ENCODE results near the gene DNAJB12.
"Not testable (repeated sequence)": the region's sequence is repeated elsewhere in the genome, so short reads cannot be mapped to it uniquely, and the experiment has no call there.

The DNAJB12 gene

DNA sequence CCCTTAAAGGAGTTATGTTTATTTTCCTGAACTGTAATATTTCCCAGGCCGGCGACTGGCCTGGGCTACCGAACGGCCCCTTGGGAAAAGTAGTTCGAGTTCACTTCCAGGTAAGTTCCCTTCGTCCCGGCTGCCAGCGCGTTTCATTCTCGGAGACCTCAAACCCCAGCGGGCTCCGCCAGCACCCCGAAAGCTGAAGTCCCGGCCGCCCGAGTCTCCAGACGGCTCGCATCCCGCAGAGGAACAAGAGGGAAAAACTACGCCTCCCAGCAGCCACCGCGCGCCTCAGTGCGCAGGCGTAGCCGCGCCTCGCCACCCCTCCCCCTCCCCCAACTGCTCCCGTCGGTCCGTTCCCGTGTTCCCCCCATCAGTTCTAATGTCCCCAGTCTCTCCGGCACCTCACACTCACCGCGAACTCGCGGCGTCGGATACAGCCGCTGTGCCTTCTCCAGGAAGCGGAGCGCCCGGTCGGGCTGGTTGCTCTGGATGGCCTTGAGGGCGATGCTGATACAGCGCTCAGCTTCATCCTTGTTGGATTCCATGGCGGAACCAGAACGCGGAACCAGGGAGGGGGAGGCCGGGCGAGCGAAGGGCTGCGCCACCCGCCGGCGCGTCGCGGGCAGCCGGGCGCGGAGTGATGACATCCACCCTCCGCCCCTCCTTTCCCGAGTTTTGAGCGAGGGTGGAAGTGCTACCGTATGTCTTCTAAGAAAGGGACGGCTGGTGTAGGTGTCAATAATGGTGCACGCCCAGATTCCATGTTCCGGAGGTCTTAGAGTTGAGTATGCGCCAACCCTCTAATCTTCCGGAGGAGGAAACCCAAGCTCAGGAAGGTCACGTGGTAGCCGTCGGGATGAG is at the start of gene DNAJB12:
DNAJB12 (minus strand) TSS at position 564 of the 858 bp plus-strand sequence; CDS start at position 542, 22 bp downstream.
- peak; percentile 92 for DNase-seq

DNA sequence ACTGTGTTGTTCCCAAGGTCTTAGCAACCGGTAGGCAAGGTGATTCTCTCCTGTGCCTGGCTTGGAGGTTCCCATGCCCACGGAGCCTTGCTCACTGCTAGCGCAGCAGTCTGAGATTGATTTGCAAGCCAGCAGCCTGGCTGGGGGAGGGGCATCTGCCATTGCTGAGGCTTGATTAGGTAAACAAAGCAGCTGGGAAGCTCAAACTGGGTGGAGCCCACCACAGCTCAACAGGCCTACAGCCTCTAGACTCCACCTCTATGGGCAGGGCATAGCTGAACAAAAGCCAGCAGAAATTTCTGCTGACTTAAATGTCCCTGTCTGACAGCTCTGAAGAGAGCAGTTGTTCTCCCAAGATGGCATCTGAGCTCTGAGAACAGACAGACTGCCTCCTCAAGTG is 40.9 kb upstream of the DNAJB12 start:
- DNase-seq: not testable (repeated sequence)

DNA sequence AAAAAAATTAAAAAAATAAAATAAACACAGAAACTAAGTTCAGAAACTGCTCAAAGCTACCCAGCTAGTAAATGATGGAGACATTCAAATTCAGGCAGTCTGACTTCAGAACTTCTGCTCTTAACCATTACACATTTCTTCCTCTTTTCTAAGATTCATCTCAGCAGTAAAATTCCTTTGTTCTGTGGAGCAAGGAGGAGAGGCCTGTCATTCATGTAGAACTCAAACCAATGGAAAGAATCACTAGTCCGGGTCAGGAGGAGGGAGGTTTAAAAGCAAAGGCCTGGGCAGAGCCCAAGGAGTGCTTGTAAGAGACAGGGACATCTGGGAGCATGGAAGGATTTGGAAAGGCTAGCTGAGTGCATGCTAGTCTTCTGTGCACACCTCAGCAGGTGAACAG is 37.9 kb upstream of the DNAJB12 start:
- DNase-seq: no peak

DNA sequence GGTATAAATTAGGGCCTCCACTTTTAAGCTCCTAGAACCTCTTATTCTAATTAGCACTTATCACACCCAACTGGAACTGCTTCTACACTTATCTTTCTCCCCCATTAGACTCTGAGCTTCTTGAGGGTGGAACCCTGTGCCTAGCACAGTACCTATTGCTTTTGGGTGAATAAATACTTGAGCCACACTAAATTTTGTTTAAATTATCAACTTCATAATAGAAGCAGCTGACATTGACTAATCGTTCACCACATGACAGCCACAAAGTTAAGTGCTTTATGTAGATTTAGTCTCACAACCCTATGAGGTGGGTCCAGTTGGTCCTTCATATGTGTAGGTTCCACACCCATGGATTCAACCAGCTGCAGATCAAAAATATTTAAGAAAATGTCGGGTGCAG is 36.0 kb upstream of the DNAJB12 start:
- DNase-seq: no peak

DNA sequence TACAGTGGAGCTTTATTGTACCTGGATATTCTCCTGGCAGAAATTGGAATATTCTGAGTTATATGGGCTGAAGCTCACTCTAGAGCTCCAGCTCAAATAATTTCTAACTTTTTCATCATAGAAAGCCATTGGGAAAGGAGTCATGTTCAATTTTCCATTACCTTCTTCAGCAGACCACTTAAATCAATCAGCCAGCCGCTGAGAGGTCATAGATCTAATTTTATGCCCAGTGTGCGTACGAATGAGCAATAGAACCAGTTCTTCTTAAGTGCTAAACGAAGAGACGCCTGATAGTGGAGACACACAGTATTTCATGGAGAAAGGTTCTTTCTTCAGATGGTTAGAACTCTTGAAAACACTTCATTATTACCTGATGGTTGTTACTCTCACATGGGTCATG is 35.0 kb upstream of the DNAJB12 start:
- DNase-seq: no peak

DNA sequence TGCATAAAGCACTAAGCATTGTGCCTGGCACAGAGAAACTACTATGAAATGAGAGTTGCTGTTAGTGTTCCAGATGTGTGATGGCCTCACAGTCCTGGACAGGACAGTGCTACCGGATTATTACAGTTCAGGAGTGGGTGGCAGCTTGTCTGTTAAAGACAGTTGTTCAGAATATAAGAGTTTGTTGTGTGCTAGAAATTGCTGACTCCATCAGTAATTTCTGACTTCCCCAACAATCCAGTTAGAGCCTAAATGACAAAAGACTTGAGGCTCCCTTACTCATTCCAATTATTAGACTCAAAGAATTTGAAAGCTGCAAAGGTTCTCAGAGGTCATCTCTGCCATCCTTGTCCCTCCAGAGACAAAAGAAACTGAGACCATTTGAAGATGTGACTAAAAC is 34.3 kb upstream of the DNAJB12 start:
- no peak for DNase-seq

DNA sequence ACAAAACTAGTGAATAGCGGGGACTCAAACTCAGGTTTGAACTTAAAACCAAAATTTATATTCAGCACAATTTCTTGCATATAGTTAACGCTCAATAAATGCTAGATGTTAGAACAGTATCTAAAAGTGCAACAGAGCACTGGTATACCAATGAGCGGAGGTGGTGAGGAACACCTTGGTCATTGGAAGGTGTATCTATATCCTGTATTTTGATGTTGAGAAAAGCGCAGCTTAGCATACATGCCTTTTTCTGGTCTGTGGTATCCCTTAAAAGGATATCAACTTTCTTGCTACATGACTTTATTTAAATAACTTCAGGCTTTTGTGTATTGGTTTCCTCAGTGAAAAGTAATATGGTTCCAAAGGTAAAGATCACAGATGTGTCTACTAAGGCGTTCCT is 33.3 kb upstream of the DNAJB12 start:
- no peak for DNase-seq

DNA sequence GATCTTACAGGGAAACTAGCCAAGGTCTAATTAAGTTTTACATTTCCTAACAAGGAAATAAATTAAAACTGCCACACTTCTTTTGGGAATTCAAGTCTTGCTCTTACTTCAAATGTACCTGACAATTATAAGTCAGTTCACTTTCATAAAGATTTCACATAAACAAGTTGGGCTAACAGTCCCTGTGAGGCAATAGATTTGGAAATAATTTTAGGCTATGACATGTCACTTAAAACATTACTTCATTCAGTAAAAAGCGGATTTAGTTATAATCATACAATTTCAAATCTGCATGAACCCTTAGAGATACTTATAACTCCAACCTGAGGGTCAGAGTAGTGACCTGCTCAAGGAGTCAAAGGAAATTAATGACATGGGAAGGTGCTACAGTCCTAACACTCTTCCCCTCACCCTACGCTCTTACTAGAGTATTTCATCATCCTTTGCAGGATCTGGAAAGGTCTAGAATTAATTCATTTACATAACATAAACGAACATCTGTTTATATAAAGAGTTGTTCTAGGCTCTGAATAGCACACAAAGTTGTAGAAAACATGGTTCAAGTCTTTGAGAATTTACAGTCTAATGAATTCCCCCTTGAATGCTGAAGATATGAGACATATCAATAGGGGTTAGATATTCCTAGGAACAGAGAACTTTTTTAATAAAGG is 32.3 kb upstream of the DNAJB12 start:
- no peak for DNase-seq

DNA sequence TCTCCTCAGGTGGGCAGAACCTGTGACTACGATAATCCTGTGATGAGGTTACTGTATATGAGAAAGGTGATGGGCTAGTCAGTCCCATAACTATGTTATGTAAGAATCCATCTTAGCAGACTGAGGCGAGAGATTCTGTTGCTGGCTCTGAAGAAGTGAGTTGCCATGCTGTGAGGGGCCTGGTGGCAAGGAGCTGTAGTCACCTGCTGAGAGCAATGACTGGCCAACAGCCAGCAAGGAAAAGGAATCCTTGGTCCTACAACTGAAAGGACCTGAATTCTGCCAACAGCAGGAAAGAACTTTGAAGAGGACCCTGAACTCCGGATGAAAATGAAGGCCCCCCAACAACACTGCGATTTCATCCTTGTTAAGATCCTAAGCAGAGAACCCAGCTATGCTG is 31.0 kb upstream of the DNAJB12 start:
- DNase-seq: no peak

DNA sequence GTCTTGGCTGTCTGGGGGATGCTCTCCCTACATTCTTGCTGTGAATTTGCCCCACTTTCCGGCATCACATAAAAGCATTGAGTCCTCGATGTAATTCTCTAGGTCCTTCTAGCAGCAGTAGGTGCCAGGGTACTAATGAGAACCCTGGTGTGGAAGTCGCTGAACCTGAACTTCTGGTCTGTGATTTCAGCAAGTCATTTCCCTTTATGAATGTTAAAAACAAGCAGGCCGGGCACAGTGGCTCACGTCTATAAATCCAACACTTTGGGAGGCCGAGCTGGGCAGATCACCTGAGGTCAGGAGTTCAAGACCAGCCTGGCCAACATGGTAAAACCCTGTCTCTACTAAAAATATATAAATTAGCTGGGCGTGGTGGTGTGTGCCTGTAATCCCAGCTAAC is 30.3 kb upstream of the DNAJB12 start:
- DNase-seq: not testable (repeated sequence)

DNA sequence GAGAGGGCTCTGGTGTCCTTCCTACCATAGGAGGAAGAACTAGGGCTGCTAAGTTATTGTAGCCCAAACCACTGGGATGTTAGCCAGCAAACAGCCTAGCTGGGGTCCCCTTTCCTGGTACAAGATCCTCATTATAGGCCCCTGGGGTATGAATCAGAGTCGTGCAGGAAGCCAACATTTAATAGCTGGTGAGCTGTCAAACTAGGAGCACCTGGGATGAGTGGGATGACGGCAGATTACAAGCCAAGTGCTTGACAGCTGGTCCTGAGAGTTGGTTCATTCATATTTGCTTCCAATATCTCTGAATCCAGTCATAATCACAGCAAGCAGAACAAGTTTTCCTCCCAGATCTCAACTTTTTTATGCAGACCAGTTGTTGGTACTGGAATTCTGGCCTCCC is 25.1 kb upstream of the DNAJB12 start:
- DNase-seq: no peak

DNA sequence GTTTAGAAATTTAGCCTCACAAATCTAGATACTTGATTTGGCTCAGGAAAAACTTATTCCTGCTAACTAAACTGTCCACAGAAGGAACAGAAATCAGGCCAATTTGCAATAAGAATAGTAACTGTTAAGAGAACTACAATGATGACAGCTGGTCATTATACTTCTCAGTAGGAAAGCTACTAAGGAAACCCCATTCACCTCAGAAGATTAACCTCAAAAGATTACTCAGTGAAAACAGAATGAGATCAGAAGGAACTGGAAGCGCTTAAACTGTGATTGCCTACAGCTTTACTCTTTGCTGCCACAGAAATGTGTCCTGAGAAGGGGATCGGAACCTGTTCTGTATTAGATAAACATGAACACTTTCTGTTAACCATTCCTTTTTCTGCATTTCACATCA is 24.3 kb upstream of the DNAJB12 start:
- DNase-seq: no peak

DNA sequence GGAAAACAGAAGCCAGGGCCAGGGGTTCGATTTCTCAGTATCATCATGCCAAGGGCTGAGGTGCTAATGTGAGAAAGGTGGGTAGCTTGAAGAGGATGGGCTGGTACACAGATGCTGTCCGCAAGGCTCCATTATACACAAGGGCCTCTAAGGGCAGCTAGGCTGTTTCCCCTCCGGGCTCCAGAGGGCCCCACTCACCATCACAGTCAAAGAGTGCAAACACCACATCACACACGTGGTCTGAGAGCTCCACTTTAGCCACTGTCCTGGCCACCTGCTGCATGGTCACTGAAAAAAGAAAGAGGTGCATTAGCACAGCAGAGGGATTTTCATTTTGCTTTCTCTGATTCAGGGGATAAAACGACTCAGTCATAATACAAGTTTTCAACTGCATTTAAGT is 20.9 kb upstream of the DNAJB12 start:
- DNase-seq: no peak

DNA sequence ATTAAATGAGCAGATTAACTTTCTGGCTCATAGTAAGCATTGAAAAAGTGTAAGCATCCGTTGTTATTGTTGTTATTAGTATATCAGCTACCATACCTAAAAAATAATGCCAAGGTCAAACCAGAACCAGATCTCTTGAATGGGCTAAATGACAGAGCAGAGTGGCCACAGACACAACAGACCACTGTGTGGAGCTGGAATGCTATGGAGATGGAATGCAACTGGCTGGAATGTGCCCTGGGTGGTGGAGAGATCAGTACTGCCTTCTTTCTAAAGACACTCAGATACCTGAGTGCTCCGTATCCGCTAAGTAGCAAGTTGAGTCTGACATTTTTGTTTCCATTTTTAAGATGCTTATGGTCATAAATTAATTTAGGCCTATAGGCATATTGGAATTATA is 20.5 kb upstream of the DNAJB12 start:
- DNase-seq: no peak

DNA sequence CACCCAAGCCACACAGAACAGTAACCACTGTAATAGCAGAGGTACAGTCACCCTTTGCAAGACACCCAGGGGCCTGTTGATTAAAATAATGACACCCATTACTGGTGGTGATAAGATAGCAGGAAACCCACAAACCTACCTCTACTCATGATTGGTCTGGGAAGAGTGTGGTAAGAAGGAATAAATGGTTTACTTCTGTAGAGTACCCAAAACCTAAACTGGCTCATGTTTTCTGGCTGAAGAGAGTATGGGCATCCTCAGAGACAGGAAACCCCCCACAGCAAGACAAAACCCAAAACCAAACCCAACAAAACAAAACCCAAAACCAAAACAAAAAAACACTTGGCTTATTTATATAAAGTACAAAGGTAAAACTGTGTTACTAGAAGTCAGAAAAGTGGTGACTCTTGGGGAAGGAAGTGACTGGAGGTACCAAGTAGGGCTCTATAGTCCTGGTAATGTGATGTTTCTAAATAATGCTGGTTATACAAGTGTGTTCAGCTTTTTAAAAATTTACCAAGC is 15.5 kb upstream of the DNAJB12 start:
- DNase-seq: no peak

DNA sequence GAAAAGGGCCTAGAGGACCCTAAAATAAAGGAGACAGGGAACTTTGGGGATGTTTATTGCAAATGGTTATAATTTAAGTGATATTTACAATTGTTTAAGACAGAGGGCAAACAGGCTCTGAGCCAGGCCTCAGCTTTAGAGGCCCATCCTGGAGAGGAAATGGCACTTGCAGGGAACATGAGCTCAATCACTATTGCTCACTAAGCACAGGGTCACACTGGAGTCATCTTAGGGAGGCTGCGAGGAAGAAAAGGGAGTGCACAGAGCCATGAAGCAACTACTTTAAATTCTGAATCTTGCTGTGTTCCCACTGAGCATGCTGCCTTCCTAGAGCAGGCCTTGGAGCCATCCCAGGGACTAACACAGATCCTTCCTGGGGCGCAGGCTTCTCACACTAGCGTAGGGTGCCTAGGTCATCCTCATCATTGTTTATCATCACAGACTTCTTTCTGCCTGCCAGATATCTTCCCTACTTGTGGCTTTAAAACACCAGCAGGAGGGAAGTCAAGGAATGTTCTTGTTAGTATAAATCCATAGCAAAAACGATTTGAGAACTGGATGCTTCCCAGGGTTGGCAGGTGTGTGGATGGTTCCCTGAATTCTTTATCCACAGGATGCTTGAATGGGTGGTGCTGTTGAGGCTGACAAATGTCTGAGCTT is 12.7 kb upstream of the DNAJB12 start:
- DNase-seq: no peak

DNA sequence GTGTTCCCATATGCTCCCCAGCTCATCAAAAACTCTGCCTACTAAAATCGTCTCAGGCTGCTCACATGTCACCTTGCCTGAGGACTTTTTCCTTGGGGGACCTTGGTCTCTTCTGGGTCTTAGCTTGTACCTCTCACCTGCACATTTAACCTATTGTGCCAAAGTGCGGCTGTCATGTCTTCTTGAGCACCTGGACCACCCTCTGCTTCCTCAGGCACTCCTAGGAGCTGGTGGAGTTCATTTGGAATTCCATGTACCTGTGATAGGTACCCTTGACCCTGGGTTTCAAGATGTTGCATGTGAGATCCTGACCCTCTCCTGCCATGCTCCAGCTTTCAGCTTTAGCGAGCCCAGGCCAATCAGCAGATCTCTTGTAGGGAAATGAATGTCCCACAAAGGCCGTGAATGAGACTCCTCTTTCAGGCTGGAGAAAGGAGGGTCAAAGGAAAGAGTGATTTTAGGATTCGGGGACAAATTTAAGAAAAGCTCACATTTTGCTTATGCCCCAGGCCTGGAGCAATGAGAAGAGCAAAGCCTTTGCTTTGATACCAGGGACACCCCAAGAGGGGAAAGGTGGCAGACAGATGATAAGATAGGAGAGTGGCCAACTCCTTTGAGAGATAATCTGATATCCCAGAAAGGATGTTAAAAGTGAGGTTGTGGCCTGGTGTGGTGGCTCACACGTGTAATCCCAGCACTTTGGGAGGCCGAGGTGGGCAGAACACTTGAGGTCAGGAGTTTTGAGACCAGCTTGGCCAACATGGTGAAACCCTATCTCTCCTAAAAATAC is 10.6 kb upstream of the DNAJB12 start:
- no peak for DNase-seq

DNA sequence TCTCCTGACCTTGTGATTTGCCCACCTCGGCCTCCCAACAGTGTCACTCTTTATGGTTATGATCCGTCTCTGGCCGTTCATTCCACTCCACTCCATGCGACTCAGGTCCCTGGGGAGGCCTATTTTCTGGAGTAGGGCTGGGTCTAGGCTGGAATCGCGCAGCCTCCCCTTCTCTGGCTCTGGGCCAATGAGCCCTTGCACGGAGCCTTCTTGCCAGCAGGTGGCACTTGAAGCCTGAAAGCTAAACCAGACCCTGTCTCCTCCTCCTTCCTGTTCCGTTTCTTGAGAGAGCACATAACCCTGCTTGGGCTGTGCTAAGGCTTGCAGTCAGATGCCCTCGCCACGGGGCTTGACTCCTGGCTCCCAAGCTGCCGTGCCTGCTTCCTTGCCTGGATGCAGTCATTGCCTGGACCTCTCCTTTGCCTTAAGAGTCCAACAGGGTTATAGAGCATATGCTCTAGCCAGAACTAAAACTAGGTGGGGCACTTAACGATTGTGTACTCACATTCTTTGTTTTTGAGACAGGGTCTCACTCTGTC is 9.6 kb upstream of the DNAJB12 start:
- DNase-seq: peak; percentile 89

DNA sequence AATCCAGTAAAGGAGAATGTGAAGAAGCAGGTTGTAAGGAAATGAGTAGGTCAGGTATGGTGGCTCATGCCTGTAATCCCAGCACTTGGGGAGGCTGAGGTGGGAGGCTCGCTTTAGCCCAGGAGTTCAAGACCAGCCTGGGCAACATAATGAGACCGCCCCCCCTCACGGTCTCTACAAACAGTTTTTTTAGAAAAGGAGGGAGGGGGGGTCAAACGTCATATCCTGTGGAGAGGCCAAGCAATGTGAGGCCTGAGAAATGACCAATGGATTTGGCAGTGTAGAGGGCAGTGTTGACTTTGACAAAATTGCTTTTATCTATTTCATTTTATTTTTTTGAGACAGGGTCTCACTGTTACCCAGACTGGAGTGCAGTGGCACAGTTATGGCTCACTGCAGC is 2.3 kb upstream of the DNAJB12 start:
- DNase-seq: no peak

DNA sequence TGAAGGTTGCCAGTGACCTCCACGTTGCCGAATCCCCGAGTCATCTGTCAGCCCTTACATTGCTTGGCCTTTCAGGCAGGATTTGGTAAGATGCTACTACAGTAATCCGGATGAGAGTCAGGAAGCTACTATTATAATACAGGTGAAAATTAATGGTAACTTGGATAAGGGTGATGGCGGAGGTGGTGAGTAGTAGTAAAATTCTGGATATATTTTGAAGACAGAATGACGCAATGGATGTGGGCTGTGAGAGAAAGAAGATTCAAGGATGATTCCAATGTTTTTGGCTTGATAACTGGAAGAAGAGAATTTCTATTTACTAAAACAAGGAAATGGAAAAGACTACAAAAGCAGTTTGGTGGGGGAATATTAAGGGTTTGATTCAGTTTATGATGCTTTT is 1.4 kb upstream of the DNAJB12 start:
- no peak for DNase-seq

DNA sequence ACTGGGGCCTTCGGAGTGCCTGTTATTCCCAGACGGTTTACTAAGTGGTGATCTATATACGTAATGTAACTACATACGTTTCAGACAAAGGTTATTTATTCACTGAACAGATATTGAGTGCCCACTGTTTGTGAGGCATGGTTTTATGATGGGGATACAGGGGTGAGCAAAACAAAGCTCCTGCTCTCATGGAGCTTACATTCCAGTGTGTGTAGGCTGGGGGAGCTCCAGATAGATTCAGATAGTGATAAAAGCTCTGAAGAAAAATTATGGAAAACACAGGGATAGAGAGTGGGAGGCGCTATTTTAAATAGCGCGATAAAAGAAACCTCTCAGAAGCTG is 466 bp upstream of the DNAJB12 start:
- no peak for DNase-seq

DNA sequence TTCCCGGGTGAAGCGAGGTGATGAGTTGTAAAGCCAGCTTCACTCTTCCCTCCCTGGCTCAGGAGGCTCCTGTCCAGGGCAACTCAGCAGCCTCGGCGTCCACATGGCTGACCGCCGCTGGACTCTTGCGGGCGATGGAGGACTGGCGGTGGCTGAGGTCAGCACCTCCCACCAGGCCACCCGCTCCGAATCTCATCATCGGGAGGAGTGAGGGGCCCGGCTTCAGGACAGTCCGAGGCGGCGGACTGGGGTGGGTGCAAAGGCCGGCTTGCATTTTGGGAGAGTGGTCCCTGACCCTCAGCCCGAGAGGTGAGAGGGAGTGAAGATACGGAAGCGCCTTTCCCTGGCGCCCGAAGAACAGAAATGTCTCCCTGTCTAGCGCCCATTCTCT is 759 bp downstream of the DNAJB12 start:
- DNase-seq: no peak
